HG03095 (cell line): Measurements from ENCODE around the gene CTSC.
"Not testable (repeated sequence)": the region's sequence is repeated elsewhere in the genome, so short reads cannot be mapped to it uniquely, and the experiment has no call there.

ENCODE experiments used
- ATAC-seq: cut with Tn5 transposase; IDR thresholded peaks from one replicate; pipeline ENCODE4 v1.9.1; 2021; ENCODE audit warnings: moderate library complexity; ENCODE audit not compliant: unreplicated experiment

CTSC gene

DNA sequence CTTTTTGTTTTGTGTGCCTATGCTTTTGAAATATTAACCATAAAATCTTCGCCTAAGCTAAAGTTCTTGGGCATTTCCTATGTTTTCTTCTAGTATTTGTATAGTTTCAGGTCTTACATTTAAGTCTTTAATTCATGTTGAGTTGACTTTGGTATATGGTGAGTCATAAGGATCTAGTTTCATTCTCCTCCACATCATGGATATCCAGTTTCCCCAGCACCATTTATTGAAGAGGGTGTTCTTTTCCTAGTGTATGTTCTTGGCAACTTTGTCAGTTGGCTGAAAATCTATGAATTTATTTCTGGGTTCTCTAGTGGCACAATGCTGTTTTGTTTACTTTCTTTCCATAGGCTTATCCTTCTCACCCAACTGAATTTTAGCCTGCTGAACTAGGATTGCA lies 49.0 kb downstream of the CTSC start:
- ATAC-seq, result no peak

DNA sequence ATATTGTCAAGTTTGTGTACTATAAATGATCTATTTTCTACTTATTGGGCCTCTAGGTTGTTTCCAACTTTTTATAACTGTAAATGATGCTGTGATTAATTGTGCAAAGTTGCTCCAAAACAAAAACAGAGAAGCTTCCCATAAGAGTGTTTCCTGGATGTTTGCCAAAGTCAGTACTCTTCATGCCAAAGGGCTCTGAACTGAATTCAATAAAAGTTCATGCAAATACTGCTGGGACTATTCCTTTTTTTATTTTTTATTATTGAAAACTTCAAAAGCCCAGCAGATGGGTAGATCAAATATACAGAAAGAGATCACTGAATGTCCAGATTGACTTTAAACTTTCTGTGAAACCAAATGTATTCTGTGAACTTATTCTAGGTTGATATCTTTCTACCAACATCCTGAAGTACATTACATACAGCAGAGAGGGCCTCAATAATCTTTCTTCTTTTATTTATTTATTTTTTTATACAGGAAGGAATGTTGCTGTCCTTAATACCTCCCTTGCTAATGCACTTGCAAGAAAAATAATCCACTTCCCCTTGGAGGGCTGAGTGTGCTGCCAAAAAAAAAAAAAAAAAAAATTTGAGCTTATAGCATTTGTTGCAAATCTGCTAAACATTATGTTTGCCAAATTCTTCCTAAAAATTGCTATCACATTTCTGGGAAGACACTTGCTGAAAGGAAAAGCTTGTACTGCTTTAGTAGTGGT lies 53.0 kb downstream of the CTSC start:
- ATAC-seq, result no peak

DNA sequence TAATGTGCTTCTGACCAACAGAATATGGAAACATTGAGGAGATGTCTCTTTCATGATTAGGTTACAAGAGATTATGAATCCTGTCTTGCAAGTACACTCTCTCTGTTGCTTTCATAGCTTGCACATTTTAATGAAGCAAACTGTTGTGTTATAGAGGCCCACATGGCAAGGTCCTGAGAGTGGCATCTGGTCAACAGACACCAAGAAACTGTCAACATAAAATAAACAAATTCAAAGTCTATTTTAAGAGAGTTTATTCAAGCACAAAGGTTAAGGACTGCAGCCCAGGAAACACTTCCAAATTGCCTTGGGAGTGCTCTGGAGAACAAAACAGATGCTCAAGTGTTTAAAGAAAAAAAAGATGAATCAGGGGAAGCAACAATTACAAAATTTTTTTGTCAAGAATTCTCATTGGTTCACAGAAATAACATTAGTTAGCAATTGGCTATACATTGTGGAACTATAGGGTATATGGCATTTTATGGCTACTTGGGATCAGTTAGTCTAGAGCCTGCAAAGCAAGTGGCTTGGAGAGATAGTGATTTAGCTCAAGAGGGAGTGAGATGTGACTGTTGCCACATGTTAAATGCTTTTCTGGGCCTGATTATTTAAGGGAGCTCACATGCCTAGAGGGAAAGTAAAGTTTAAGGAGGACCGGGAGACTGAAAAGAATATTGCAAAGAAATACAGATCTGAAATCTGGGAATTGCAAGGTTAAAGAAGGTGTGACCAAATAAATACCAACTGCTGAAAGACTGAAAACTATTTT lies 54.6 kb downstream of the CTSC start:
- ATAC-seq, result no peak

DNA sequence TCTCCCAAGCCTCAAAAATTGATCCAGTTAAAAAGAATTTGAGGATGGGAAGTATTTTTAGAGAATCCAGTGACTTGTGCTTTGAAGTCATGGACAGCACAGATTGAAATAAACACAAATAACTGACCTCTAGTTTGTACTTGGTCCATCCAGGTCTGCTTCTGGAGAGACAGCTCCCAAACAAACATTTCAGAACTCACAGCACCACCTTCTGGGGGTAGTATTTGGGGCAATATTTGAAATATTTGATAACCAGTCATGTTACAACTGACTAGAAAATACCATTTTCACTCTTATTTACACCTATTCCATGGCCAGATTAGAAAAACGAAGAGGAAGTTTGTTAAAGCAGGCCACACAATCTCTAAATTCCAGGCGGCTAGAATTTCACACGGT lies 56.2 kb downstream of the CTSC start:
- no peak for ATAC-seq

DNA sequence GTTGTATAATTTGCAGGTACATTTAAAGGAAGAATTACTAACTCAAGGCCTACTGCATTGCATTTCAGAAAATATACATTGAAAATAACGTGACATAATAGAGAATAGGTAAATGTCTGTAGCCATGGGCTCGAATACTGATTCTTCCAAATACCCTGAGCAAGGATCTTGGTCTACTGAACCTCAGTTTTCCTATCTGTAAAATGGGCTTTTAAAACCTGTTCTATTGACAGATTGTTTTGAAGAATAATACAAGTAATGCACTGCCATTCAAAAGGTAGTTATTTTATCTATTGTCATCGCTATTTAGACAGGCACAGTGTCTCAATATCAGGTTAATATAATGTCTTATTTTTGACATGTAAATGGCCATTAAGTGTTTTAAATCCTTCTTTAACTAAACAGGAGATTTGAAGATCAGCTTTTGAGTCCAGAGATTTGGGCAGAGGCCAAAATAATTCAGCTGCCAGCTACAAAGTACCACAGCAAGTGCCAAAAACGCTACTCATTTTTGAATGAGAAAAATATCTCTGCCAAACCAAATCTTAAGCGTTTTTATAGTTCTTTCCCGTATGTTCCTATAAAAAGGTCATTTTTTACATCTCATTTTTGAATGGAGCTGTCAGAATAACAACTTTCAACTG lies 56.7 kb downstream of the CTSC start:
- no peak for ATAC-seq

DNA sequence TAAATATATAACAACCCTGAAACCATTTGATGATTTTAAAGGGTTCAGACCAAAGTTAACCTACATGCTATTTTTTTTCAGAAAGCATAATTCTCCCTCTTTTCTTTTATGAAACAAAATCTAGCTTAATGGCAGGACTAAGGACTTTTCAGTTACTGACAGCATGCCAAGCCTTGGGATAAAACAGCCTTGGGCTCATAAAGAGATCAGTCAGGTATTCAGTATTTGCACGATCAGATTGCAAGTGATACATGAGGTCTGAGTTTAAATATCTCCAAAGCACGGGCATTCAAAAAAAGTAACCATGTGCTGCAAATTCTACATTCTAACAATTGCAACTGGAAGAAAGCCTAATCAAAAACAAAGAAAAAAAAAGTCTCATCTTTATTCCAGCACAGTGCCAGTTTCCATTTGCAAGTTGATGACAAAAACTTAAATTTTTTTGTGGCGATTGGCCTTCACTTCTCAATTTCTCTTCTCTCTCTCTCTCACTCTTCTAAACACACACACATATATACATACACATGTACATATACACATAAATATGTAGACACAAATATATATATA lies 60.1 kb downstream of the CTSC start:
- ATAC-seq, result no peak

DNA sequence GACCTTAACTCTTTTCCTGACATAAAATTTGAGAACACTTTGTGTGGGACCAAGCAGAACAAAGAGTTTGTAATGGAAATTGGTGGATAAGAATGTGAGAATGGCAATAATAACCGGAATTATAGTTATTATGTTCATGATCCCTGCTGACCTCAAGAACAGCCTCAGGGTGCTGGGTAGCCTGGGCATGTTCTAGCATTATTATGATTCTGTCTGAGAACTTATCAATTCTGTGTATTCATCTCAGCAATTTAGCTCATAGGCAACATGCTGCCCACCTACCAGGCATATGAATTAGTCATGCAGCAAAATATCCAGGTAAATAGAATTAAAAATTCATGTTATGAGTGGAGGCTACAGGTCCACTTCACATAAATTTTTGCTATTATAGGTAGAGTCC lies 61.9 kb downstream of the CTSC start:
- ATAC-seq, result no peak

DNA sequence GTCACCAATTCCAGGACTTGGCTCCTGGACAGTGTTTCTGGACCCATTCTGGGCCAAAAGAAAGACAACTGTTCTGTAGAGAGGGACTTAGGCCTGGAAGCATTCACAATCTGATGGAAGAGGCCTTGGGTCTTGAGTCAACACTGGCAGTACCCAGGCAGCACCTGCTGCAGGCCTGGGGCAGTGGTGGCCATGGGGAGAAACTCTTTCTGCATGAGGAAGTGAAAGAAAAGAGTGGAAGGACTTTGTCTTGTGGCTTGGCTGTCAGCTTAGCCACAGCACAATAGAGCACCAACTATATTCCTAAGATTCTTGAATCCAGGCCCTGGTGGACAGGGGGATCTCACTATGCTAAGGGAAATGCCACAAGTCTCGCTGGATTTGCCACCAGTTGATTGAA lies 70.6 kb downstream of the CTSC start:
- no peak for ATAC-seq

DNA sequence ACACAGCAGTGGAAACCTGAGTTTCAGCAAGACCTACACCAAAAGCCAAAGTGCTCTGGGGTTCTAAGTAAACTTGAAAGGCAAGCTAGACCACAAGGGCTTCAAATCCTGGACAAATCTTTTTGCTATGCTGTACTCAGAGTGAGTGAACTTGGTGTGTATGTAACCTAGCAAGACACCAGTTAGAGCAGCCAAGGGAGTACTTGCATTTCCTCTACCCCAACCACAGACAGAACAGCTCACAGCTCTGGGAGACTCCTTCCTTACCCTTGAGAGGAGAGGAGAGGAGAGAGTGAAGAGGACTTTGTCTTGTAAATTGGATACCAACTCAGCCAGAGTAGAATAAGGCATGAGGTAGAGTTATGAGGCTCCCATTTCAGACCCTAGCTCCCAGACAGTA lies 71.4 kb downstream of the CTSC start:
- no peak for ATAC-seq

DNA sequence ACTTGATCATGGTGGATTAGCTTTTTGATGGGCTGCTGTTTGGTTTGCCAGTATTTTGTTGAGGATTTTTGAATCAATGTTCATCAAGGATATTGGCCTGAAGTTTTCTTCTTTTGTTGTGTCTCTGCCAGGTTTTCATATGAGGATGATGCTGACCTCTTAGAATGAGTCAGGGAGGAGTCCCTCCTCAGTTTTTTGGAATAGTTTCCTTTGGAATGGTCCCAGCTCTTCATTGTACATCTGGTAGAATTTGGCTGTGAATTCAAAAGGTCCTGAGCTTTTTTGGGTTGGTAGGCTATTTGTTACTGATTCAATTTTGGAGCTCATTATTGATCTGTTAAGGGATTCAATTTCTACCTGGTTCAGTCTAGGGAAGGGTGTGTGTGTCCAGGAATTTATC lies 78.1 kb downstream of the CTSC start:
- ATAC-seq, result no peak

DNA sequence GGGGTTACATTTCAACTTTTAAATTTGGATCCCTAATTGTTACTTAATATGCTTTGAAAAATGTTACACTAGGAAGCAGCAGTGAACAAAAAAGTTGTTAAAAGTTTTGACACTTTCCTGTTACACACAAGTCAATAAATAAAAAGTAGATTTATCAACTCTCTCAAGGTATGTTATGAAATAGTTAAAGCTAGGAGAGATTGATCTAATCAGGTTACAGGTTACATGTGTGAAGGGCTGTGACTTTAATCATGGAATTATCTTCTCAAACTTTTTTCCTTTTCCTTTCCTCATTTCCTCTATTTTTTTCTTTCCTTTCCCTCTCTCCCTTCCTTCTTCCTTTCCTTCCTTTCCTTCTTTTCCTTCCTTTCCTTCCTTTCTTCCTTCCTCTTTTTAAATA lies 85.3 kb downstream of the CTSC start:
- ATAC-seq, result no peak

DNA sequence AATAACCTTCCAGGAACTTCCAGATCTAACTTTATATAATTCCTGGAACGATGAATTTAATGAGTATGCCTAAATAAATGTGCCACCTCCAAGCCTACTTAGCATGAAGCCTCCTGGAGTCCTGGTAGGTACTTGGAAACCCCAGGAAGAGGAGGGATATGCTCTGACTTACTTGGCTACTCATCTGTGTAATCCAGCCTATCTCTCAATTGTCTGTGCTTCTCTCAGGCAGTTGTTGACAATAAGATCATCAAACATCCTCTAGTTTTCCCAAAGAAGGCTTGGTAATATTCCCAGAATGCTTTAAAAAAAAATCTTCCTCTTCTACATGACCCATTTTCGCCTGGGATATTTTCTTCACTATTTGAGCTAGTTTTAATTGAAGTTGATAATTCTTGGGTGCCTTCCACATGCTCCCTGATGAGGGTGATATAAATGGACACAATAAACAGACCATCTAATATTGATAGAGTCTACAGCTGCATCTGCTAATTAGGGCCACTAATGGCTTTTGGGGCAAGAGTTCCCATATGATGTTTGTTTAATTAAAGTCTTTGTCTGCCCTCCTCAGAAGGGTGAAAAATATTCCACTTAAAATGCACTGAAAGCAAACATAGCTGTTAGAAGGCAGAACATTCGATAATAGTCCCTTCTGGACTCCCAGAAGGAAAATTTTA lies 86.8 kb downstream of the CTSC start:
- ATAC-seq, result no peak

DNA sequence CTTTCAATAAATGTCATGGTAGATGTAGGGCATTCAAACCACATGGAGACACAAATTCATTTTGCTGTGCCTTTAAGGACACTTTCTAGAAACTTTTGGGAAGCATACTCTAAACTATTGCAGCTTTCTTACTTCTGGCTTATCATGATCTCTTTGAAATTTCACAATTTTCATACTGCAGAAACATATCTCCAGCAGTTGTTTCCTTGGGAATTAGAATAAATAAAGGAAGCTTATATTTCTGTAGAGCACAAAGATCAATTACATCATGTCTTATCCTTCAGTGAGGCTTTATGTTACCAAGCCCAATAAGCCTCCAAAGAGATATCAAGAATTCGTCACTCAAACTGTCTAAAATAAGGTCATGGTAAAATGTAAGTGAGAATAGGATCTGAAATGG lies 87.8 kb downstream of the CTSC start:
- no peak for ATAC-seq

DNA sequence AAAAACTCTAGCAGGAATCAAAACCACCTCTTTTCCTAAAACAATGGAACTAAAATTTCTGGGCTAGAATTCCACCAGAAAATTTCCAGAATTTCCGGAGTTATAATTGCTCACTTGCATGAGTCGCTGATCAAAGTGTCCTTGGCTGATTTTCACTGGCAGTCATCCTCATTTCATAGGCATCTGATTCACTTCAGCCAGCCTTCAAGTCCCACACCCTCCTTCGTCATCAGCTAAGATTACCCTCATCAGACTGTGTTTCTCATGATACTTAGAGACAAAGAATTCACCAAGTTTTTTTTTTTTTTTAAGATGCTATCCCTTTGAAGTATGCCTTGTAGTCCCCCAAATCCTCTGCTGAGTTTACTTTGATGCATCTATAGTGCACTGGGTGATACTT lies 90.8 kb downstream of the CTSC start:
- ATAC-seq, result no peak

DNA sequence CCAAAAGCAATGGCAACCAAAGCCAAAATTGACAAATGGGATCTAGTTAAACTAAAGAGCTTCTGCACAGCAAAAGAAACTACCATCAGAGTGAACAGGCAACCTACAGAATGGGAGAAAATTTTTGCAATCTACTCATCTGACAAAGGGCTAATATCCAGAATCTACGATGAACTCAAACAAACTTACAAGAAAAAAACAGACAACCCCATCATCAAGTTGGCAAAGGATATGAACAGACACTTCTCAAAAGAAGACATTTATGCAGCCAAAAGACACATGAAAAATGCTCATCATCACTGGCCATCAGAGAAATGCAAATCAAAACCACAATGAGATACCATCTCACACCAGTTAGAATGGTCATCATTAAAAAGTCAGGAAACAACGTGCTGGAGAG lies 92.0 kb downstream of the CTSC start:
- not testable (repeated sequence) for ATAC-seq
